ENCODE measurements around the gene EPB41L3. TPM values are rescaled to one million over a fixed set of nuclear protein-coding genes. Genes with fewer than 3 reads are reported as not detected.

Gene EPB41L3
- total RNA-seq, 4 donors from 2014 or later = 32.0 to 60.6 (median 41.8) TPM

- Histone ChIP-seq H3K4me3 (no peak overlapping the region), H3K36me3 (no peaks in the 10 kb centered on the region), H3K4me1 (peaks cover 0 to 19% (median 4%) of the 10 kb centered on the region in 4 donors), H3K27me3 (no peaks in the 10 kb centered on the region), H3K9me3 (no peaks in the 10 kb centered on the region), H3K27ac (replicated peaks in 1 of 4) (no peak overlapping the region)
- intact Hi-C loops (cut with DNase I) = no loop called here
- no peak for TF ChIP-seq EP300 (IDR thresholded peaks at IDR 0.05)
- no peak for TF ChIP-seq CTCF (IDR thresholded peaks at IDR 0.05)
- no peak for TF ChIP-seq POLR2AphosphoS5 (IDR thresholded peaks at IDR 0.05)
- no peak for TF ChIP-seq POLR2A (IDR thresholded peaks at IDR 0.05; ENCODE audit: low read depth)
- 75% methylated on average over 3 of the region's 3 CpGs for WGBS
- no peak for DNase-seq (ENCODE audit: extremely low spot score)
Observed at GRCh38 chr18:5461041-5461440, 82.8 kb downstream of the EPB41L3 start.

- H3K4me1 ChIP-seq = peaks cover 0 to 5% (median 0%) of the 10 kb centered on the region in 4 donors
- 69% methylated on average over 7 of the region's 7 CpGs for WGBS
- no peaks in the 10 kb centered on the region for H3K36me3 ChIP-seq
- intact Hi-C loops (cut with DNase I) = no loop called here
- H3K27ac ChIP-seq (replicated peaks in 1 of 4) = peak overlapping the region in 1 of 4 donors; percentile 7
- TF ChIP-seq POLR2A (IDR thresholded peaks at IDR 0.05; ENCODE audit: low read depth) (no peak), POLR2AphosphoS5 (IDR thresholded peaks at IDR 0.05) (no peak), EP300 (IDR thresholded peaks at IDR 0.05) (no peak), CTCF (IDR thresholded peaks at IDR 0.05) (no peak)
- H3K27me3 ChIP-seq = no peaks in the 10 kb centered on the region
- no peak for DNase-seq (ENCODE audit: extremely low spot score)
- no peak overlapping the region for H3K4me3 ChIP-seq
- H3K9me3 ChIP-seq = no peaks in the 10 kb centered on the region
Observed at GRCh38 chr18:5457462-5457957, 86.3 kb downstream of the EPB41L3 start.

- peak; percentile 5 to 41 (median 32) for TF ChIP-seq CTCF (IDR thresholded peaks at IDR 0.05)
- no peak for TF ChIP-seq POLR2AphosphoS5 (IDR thresholded peaks at IDR 0.05)
- Histone ChIP-seq H3K4me3 (peak overlapping the region in 3 of 4 donors; percentile 2 to 30 (median 25)), H3K9me3 (no peaks in the 10 kb centered on the region), H3K4me1 (peaks cover 0 to under 1% (median 0%) of the 10 kb centered on the region in 4 donors), H3K27ac (replicated peaks in 1 of 4) (peak overlapping the region in 1 of 4 donors; percentile 7), H3K27me3 (no peaks in the 10 kb centered on the region), H3K36me3 (no peaks in the 10 kb centered on the region)
- intact Hi-C loops (cut with DNase I) = no loop called here
- 63% methylated on average over 11 of the region's 15 CpGs for WGBS
- DNase-seq (ENCODE audit: extremely low spot score) = no peak
Observed at GRCh38 chr18:5456577-5457461, 87.0 kb downstream of the EPB41L3 start.

GRCh38 chr18:5455674-5456073 is 88.1 kb downstream of the EPB41L3 start:
- H3K27ac ChIP-seq (replicated peaks in 1 of 4) = no peak overlapping the region
- no peak overlapping the region for H3K4me3 ChIP-seq
- no peaks in the 10 kb centered on the region for H3K9me3 ChIP-seq
- no peaks in the 10 kb centered on the region for H3K4me1 ChIP-seq
- intact Hi-C loops (cut with DNase I) = no loop called here
- DNase-seq (ENCODE audit: extremely low spot score) = no peak
- 65% methylated on average over 7 of the region's 7 CpGs for WGBS
- no peaks in the 10 kb centered on the region for H3K36me3 ChIP-seq
- H3K27me3 ChIP-seq = no peaks in the 10 kb centered on the region
- TF ChIP-seq EP300 (IDR thresholded peaks at IDR 0.05) (no peak), POLR2AphosphoS5 (IDR thresholded peaks at IDR 0.05) (no peak)

- no peak for DNase-seq (ENCODE audit: extremely low spot score)
- no peak overlapping the region for H3K4me3 ChIP-seq
- no peaks in the 10 kb centered on the region for H3K36me3 ChIP-seq
- TF ChIP-seq POLR2A (IDR thresholded peaks at IDR 0.05; ENCODE audit: low read depth) = no peak
- no peak for TF ChIP-seq CTCF (IDR thresholded peaks at IDR 0.05)
- TF ChIP-seq EP300 (IDR thresholded peaks at IDR 0.05) = no peak
- TF ChIP-seq POLR2AphosphoS5 (IDR thresholded peaks at IDR 0.05) = no peak
- 77% methylated on average over 2 of the region's 2 CpGs for WGBS
- intact Hi-C loops (cut with DNase I) = no loop called here
- no peak overlapping the region for H3K27ac ChIP-seq (replicated peaks in 1 of 4)
- no peaks in the 10 kb centered on the region for H3K9me3 ChIP-seq
- no peaks in the 10 kb centered on the region for H3K27me3 ChIP-seq
- no peaks in the 10 kb centered on the region for H3K4me1 ChIP-seq
Observed at GRCh38 chr18:5452943-5453443, 90.8 kb downstream of the EPB41L3 start.

Measured in esophagus muscularis mucosa (tissue), 4 donors.